Glutamatergic neuron (in vitro differentiated cells): ENCODE data around the gene SAPCD1. TPM values are rescaled to one million over a fixed set of nuclear protein-coding genes. Genes with fewer than 3 reads are reported as not detected.

Source experiments
- DNase-seq: peaks from one replicate; pipeline ENCODE4 v3.0.0; 2022
- H3K27ac Mint-ChIP-seq: one replicate; pipeline ENCODE4 v1.8.0; 2020; ENCODE audit warnings: mild to moderate bottlenecking, mixed read lengths, inconsistent platforms; ENCODE audit not compliant: unreplicated experiment
- H3K27me3 Mint-ChIP-seq: one replicate; pipeline ENCODE4 v1.8.0; 2020; ENCODE audit warnings: mild to moderate bottlenecking, moderate library complexity, mixed read lengths, inconsistent platforms; ENCODE audit not compliant: unreplicated experiment
- H3K36me3 Mint-ChIP-seq: one replicate; pipeline ENCODE4 v1.8.0; 2020; ENCODE audit warnings: mild to moderate bottlenecking, mixed read lengths, inconsistent platforms; ENCODE audit not compliant: unreplicated experiment
- H3K4me1 Mint-ChIP-seq: one replicate; pipeline ENCODE4 v1.8.0; 2020; ENCODE audit warnings: mild to moderate bottlenecking, low read depth, mixed read lengths, inconsistent platforms; ENCODE audit not compliant: unreplicated experiment
- H3K4me3 Mint-ChIP-seq: one replicate; pipeline ENCODE4 v1.8.0; 2020; ENCODE audit warnings: mild to moderate bottlenecking, mixed read lengths, inconsistent platforms; ENCODE audit not compliant: unreplicated experiment
- H3K9me3 Mint-ChIP-seq: one replicate; pipeline ENCODE4 v1.8.0; 2020; ENCODE audit warnings: mild to moderate bottlenecking, moderate library complexity, mixed read lengths, inconsistent platforms; ENCODE audit not compliant: unreplicated experiment
- total RNA-seq: library from RNA; stranded (reverse); fragmentation: NEBNext Ultra II Directional; extraction: Animal tissue kit (Norgen Biotek cat#: 25700); gene quantifications from one replicate; pipeline ENCODE4 v1.2.1, GENCODE V29; 2021; ENCODE audit not compliant: unreplicated experiment
- TF ChIP-seq, protein P1 (sequence below): fragments of 200-600 bp; sonication (generic); IDR thresholded peaks from one replicate; pipeline ENCODE4 v1.5.0; 2021; ENCODE audit not compliant: partially characterized antibody, unreplicated experiment

Gene SAPCD1
- total RNA-seq, 1 donor from 2014 or later, result 3.7 TPM

DNA sequence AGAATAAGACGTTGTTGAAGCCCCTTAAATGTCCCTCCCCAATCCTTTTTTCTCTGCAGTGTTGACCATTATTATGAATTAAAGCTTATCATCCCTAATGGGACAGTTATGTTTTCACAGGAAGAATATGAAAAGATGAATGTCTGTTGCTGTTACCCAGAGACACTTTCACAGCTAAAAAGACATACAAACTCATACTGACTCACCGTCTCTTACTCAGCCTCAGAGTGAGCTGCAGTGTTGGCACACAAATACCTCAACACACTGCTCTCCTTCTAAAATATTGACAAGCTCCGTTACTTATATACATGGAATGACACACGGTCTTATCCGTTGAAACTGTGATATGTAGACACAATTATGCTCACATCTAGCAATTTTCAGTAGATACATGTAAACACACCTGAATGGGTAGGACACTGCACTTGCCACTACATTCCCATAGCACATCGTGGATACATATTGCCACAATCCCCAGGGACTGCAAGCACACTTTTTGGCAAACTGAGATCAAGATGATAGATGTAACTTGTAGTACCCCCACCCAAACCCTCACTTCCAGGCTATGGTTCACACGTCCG lies 9.6 kb upstream of the SAPCD1 start:
- no peaks in the 10 kb centered on the region for H3K36me3 Mint-ChIP-seq
- no peak for DNase-seq
- TF ChIP-seq, protein P1, sequence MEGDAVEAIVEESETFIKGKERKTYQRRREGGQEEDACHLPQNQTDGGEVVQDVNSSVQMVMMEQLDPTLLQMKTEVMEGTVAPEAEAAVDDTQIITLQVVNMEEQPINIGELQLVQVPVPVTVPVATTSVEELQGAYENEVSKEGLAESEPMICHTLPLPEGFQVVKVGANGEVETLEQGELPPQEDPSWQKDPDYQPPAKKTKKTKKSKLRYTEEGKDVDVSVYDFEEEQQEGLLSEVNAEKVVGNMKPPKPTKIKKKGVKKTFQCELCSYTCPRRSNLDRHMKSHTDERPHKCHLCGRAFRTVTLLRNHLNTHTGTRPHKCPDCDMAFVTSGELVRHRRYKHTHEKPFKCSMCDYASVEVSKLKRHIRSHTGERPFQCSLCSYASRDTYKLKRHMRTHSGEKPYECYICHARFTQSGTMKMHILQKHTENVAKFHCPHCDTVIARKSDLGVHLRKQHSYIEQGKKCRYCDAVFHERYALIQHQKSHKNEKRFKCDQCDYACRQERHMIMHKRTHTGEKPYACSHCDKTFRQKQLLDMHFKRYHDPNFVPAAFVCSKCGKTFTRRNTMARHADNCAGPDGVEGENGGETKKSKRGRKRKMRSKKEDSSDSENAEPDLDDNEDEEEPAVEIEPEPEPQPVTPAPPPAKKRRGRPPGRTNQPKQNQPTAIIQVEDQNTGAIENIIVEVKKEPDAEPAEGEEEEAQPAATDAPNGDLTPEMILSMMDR, result no peak
- no peak overlapping the region for H3K27ac Mint-ChIP-seq
- no peak overlapping the region for H3K4me3 Mint-ChIP-seq
- peaks cover 3% of the 10 kb centered on the region for H3K9me3 Mint-ChIP-seq
- no peaks in the 10 kb centered on the region for H3K4me1 Mint-ChIP-seq
- peaks cover 2% of the 10 kb centered on the region for H3K27me3 Mint-ChIP-seq

DNA sequence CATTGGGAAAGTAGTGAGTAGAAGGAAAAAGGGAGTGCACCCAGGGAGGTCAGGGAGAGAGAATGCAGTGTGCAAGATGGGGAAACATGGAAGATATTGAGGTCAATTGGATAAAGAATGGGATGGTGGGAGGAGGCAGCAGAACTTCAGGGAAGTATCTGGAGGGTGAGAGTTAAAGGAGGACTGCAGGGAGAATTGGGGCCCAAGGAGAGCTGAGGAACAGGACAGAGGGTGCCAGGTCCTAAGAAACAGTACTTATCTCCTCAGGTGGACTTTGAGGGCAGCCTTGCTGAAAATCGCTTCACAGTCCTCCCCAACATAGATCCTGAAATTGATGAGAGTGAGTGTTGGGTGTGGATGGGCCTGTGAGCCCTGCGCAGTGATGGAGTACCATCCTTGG lies 4.2 kb upstream of the SAPCD1 start:
- Mint-ChIP-seq H3K9me3 (no peaks in the 10 kb centered on the region), H3K4me3 (no peak overlapping the region), H3K36me3 (peaks cover 7% of the 10 kb centered on the region), H3K27ac (no peak overlapping the region), H3K27me3 (peaks cover 4% of the 10 kb centered on the region), H3K4me1 (no peaks in the 10 kb centered on the region)
- DNase-seq, result no peak
- TF ChIP-seq, protein P1, result no peak

DNA sequence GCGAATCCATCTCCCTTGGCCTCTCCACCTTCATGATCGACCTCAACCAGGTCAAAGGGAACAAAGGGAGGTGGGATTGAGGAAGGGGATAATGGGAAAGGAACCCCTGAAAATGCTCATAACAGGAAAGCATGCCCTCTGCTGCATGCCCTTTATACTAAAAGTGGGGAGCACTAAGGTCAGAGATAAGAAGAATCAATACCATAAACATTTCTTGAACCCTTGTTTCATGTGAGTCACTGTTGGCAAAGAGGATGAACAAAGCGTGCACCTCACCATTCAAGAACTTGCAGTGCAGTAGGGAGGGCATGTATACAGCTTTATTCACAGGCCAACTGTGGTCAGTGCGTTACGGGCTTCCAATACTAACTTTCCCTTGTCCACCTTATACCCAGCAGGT lies 1.7 kb upstream of the SAPCD1 start:
- no peak overlapping the region for H3K27ac Mint-ChIP-seq
- no peaks in the 10 kb centered on the region for H3K9me3 Mint-ChIP-seq
- TF ChIP-seq, protein P1, result no peak

DNA sequence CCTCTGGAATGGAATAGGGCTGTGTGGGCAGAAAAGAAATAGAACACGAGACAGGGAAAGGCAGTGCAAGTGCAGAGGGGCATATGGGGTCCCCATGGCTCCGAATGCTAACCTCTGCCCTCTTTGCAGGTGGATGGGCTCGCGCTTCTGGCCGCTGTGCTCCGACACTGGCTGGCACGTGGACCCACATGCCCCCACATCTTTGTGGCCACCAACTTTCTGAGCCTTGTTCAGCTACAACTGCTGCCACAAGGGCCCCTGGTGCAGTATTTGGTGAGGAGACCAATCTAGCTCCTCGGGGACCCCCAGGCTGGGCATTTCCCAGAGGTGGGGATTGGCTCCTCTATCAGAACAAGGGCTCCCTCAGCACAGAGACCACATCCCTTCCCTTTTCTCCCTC lies 1.1 kb upstream of the SAPCD1 start:
- no peak for DNase-seq
- H3K27ac Mint-ChIP-seq, result no peak overlapping the region
- peaks cover 4% of the 10 kb centered on the region for H3K27me3 Mint-ChIP-seq
- TF ChIP-seq, protein P1, result no peak
- no peaks in the 10 kb centered on the region for H3K9me3 Mint-ChIP-seq
- H3K36me3 Mint-ChIP-seq, result peaks cover 7% of the 10 kb centered on the region
- no peak overlapping the region for H3K4me3 Mint-ChIP-seq
- peaks cover 5% of the 10 kb centered on the region for H3K4me1 Mint-ChIP-seq

More for the DNA sequence above, 1.7 kb upstream of the SAPCD1 start:
- peaks cover 4% of the 10 kb centered on the region for H3K27me3 Mint-ChIP-seq
- H3K36me3 Mint-ChIP-seq, result peaks cover 7% of the 10 kb centered on the region
- no peak overlapping the region for H3K4me3 Mint-ChIP-seq
- no peak for DNase-seq
- peaks cover 5% of the 10 kb centered on the region for H3K4me1 Mint-ChIP-seq

DNA sequence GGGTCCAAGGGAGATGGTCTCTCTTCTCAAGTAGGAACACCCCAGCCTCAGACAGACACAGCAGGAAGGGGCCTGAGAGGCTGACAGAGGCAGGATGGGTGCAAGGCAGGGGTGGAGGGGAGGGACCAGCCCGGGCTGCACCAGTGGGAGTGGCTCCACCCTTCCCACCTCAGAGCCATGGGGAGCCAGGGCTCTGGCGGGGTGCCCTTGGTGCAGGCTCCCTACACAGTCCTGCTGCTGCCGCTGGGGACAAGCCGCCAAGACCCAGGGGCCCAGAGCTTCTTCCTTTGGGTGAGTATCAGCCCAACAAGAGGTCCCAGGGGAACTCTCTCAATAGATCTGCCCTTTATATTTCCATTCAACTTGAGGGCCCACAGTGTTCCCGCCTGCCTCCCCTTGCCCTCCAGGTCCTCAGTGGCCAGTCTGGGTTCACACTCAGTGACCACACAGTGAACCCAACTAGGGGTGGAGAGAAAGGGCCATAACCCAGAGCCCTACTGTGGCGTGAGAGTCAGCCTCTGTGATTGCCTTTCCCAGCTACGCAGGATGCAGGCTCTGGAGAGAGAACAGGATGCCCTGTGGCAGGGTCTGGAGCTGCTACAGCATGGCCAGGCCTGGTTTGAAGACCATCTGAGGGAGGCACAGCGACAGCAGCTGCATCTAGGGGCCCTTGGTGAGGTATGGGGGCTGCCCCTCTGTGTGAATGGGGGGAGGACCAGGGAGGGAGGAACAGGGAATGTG lies 592 bp downstream of the SAPCD1 start:
- DNase-seq, result no peak
- H3K27ac Mint-ChIP-seq, result no peak overlapping the region
- peaks cover 4% of the 10 kb centered on the region for H3K27me3 Mint-ChIP-seq
- H3K36me3 Mint-ChIP-seq, result peaks cover 7% of the 10 kb centered on the region
- H3K4me1 Mint-ChIP-seq, result peaks cover 5% of the 10 kb centered on the region
- TF ChIP-seq, protein P1, result no peak
- H3K4me3 Mint-ChIP-seq, result no peak overlapping the region
- no peaks in the 10 kb centered on the region for H3K9me3 Mint-ChIP-seq
